GM21723 (cell line): ENCODE measurements around the gene DDTL.
"Not testable (repeated sequence)": the region's sequence is repeated elsewhere in the genome, so short reads cannot be mapped to it uniquely, and the experiment has no call there.

ENCODE experiments used
- ATAC-seq: cut with Tn5 transposase; IDR thresholded peaks from one replicate; pipeline ENCODE4 v1.9.1; 2021; ENCODE audit warnings: mild to moderate bottlenecking, moderate library complexity; ENCODE audit not compliant: unreplicated experiment

Gene DDTL

GRCh38 chr22:23966568-23966967, at the start of gene DDTL:
Gene DDTL, plus strand, starts transcription at chr22:23966888. Its CDS starts 27 bp downstream, at chr22:23966915.
- ATAC-seq = peak; percentile 85

- not testable (repeated sequence) for ATAC-seq
These were observed 46.4 kb upstream of the DDTL start for GRCh38 chr22:23920267-23920611.

DNA sequence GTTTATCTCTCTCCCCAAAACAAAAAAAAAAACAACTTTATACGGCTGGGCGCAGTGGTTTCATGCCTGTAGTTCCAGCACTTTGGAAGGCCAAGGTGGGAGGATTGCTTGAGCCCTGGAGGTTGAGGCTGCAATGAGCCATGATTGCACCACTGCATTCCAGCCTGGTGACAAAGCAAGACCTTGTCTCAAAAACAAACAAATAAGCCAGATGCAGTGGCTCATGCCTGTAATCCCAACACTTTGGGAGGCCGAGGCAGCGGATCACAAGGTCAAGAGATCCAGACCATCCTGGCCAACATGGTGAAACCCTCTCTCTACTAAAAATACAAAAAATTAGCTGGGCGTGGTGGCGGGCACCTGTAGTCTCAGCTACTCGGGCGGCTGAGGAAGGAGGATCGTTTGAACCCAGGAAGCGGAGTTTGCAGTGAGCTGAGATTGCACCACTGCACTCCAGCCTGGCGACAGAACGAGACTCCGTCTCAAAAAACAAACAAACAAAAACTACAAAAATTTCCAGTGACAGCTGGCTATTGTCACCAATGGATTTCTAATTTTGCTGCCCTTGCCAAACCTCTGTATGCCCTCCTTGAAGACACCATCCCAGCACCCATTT, 45.0 kb upstream of the DDTL start:
- not testable (repeated sequence) for ATAC-seq

DNA sequence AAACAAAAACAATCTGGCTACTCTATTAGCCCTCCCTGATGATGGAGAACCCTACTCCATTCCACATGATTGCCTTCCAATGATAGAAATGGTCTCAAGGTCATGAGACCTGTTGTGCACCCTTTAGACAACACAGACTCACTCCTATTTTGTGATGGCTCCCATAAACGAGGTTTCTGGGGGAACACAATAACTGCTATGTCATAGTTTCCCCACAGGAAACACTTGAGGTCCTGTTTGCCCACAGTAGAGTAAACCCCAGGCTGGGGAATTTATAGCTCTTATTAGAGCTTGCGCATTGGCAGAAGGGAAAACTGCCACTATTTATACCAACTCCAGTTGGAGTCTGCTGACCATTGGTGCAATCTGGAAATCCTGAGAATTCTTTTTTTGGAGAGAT, 43.8 kb upstream of the DDTL start:
- ATAC-seq = no peak

GRCh38 chr22:23925020-23925606, 41.6 kb upstream of the DDTL start:
- no peak for ATAC-seq

DNA sequence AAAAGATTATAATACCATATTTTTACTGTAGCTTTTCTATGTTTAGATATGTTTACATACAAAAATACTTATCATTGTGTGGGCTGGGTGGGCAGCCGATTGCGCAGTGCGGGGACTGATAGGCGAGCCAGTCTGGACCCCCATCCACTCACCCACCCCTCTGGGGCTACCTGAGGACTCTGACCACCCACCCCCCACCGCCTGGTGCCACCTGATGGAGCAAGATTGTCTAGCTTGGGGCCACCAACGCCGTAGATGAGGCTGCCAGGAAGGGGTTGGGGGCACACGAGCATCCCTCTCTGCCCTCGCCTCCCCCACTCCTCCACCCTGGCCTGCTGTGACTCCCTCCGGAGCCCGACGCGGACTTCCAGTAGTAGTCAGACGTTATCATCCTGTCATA, 40.1 kb upstream of the DDTL start:
- no peak for ATAC-seq

GRCh38 chr22:23938328-23939016, 28.2 kb upstream of the DDTL start:
- no peak for ATAC-seq

DNA sequence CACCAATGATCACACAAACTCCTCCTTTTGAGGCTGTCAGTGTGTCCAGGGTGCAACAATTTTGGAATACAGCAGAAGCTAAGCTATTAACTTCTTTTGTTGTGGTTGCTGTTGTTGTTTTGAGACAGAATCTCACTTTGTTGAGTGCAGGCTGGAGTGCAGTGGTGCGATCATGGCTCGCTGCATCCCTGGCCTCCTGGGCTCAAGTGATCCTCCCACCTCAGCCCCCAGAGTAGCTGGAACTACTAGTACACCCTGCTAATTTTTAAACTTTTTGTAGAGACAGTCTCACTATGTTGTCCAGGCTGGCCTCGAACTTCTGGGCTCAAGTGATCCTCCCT, 27.7 kb upstream of the DDTL start:
- no peak for ATAC-seq

DNA sequence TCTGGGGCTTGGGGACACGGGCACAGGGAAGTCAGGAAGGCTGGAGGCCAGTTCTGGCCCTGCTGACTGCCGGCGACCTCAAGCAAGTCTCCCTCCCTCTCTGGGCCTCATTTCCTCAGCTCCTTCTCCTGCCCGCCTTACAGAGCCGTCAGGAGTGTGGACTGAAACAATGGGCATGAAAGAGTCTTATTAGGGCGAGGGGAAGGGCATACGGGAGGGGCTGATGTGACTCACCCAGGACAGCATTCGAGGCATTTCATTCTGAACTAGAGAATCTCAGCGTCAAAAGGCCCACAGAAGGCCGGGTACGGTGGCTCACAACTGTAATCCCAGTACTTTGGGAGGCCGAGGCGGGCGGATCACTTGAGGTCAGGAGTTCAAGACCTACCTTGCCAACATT, 26.5 kb upstream of the DDTL start:
- not testable (repeated sequence) for ATAC-seq

GRCh38 chr22:23947391-23947790, 19.3 kb upstream of the DDTL start:
- not testable (repeated sequence) for ATAC-seq

DNA sequence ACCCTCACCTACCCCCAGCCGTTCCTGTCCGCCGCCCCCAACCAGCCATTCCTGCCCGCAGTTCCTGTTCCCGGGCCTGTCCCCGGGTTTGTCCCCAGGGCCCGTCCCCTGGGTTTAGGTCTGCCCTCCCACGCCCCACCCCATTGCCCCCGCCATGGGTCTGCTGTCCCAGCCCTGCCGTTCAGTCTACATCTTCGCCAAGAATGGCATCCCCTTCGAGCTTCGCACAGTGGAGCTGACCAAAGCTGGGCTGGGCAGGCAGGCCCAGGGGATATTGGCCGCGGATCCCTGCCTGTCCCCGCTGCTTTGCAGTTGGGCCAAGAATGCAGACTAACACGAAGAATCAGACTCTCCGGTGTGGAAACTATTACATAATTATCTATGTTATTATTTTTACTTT, 16.9 kb upstream of the DDTL start:
- not testable (repeated sequence) for ATAC-seq

- ATAC-seq = not testable (repeated sequence)
These were observed 15.3 kb upstream of the DDTL start for GRCh38 chr22:23951383-23951782.

- not testable (repeated sequence) for ATAC-seq
These were observed 13.8 kb upstream of the DDTL start for GRCh38 chr22:23952794-23953405.

- not testable (repeated sequence) for ATAC-seq
These were observed 13.2 kb upstream of the DDTL start for GRCh38 chr22:23953485-23953884.

GRCh38 chr22:23954193-23954990, 12.3 kb upstream of the DDTL start:
- not testable (repeated sequence) for ATAC-seq

DNA sequence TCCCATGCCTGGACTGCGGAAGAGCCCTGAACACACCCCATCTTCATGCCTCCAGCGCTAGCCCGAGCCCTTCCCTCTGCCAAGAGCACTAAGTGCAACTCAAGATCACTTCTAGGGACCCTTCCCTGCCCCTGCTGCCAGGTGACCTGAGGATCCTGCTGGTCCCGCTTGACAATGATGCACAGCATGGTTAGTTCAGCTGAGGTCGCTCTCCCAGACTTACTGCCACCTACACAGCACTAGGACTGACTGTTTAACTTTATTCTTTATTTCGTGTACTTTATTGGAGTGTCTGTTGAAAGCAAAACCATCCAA, 11.7 kb upstream of the DDTL start:
- not testable (repeated sequence) for ATAC-seq

DNA sequence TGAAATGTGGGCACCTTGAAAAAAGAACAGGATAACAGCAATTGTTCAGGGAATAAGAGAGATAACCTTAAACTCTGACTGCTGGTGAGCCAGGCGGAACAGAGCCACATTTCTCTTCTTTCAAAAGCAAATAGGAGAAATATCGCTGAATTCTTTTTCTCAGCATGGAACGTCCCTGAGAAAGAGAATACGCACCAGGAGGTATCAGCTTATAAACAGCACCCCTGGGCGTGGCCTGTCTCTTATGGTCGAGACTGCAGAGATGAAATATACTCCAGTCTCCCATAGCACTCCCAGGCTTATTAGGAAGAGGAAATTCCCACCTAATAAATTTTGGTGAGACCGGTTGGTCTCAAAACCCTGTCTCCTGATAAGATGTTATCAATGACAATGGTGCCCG, 10.8 kb upstream of the DDTL start:
- not testable (repeated sequence) for ATAC-seq

GRCh38 chr22:23956301-23956900, 10.3 kb upstream of the DDTL start:
- peak; percentile 65 for ATAC-seq

GRCh38 chr22:23961084-23961771, 5.5 kb upstream of the DDTL start, which contains the start of gene GSTT2B:
Gene GSTT2B, minus strand, starts transcription at chr22:23961195. Its CDS starts 64 bp downstream, at chr22:23961131.
- ATAC-seq = not testable (repeated sequence)

DNA sequence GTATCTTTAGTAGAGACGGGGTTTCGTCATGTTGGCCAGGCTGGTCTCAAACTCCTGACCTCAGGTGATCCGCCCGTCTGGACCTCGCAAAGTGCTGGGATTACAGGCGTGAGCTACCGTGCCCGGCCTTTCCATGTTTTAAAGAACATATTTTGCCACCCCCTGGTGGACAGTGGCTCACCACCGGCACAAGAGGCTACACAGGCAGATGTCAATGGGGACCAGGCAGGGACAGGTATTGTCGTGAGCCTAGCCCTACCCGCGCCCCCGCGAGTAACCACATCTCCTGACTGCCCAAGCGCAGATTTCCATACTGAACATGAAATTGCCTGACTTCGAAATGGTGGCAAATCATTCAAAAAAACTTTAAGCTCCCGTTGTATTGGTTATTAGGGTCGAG, 594 bp upstream of the DDTL start:
- peak; percentile 27 for ATAC-seq
